Stimulated activated naive CD8-positive, alpha-beta T cell treated with anti-CD3 and anti-CD28 coated beads, Interleukin-15, amount 100 ng/mL, for 72 hours (primary cell): Measurements from ENCODE around the gene RYK.

Experiments
- ATAC-seq: fragments of 150-1000 bp; cut with Tn5 transposase; 2 replicates; pipeline ENCODE4 v1.10.0; 2021; ENCODE audit warnings: mild to moderate bottlenecking, moderate library complexity
- DNase-seq, 2 donors: peaks; one replicate each; pipeline ENCODE4 v3.0.0; 2021 to 2022
- H3K27ac Mint-ChIP-seq, 2 donors: one replicate each; pipeline ENCODE4 v1.8.0; 2022; ENCODE audit warnings: mild to moderate bottlenecking in 2 of 2, mixed read lengths in 2 of 2, moderate library complexity in 2 of 2
- H3K27me3 Mint-ChIP-seq: one replicate; pipeline ENCODE4 v1.8.0; 2022; ENCODE audit warnings: mixed read lengths
- H3K4me1 Mint-ChIP-seq: one replicate; pipeline ENCODE4 v1.8.0; 2022; ENCODE audit warnings: mild to moderate bottlenecking, mixed read lengths
- H3K4me3 Mint-ChIP-seq, 2 donors: one replicate each; pipeline ENCODE4 v1.8.0; 2022; ENCODE audit warnings: mild to moderate bottlenecking in 2 of 2, mixed read lengths in 2 of 2, moderate library complexity in 1 of 2
- H3K9me3 Mint-ChIP-seq, 2 donors: one replicate each; pipeline ENCODE4 v1.8.0; 2022; ENCODE audit warnings: mixed read lengths in 2 of 2

Gene RYK

DNA sequence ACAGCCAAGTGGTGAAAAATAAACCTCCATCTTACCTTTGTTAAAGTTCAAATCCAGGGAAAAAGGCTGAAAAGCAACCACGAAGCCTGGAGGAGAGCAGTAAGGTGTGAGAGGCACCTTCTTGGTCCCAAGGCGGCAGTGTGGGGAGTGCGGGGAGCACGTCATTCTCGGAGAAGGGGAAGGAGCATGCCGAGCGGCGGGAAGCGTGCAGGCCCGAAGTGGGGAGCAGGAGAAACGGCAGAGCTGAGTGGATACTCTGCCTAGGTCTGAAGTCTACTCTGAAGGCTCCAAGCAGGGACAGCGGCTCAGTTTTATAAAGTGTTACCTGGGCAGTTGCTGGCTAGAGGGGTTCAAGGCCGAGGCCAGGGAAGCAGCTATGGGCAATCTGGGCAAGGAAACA, 96.9 kb downstream of the RYK start:
- ATAC-seq: no peak
- H3K4me3 Mint-ChIP-seq: no peak overlapping the region
- H3K27ac Mint-ChIP-seq: no peak overlapping the region
- no peaks in the 10 kb centered on the region for H3K27me3 Mint-ChIP-seq
- no peak for DNase-seq
- no peaks in the 10 kb centered on the region for H3K4me1 Mint-ChIP-seq
- no peaks in the 10 kb centered on the region for H3K9me3 Mint-ChIP-seq

- no peak for DNase-seq
- Mint-ChIP-seq H3K9me3 (no peaks in the 10 kb centered on the region), H3K27ac (no peak overlapping the region), H3K27me3 (no peaks in the 10 kb centered on the region), H3K4me3 (no peak overlapping the region), H3K4me1 (no peaks in the 10 kb centered on the region)
- no peak for ATAC-seq
Observed at GRCh38 chr3:134150476-134150875, 100.2 kb downstream of the RYK start.

DNA sequence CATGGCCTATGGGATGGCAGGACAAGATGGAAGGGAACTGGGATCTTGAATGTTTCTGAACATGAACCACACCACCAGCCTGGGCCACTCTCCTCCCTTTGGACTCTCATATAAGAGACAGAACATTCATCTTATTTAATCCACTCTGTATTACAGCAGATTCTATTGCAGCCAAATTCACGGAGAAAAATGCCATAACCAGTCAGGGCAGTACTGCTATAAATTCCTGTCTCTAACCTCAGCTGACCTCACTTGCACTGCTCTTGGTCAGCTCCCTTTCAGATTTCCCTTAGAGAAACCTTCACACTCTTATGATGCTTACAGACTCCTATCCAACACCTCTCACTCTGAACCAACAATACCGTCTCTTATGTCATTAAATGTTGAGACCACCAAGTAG, 101.4 kb downstream of the RYK start:
- Mint-ChIP-seq H3K4me3 (no peak overlapping the region), H3K27ac (no peak overlapping the region), H3K4me1 (no peaks in the 10 kb centered on the region), H3K9me3 (no peaks in the 10 kb centered on the region), H3K27me3 (no peaks in the 10 kb centered on the region)
- DNase-seq: no peak
- no peak for ATAC-seq

GRCh38 chr3:134148534-134148933, 102.1 kb downstream of the RYK start:
- no peak overlapping the region for H3K4me3 Mint-ChIP-seq
- H3K4me1 Mint-ChIP-seq: no peaks in the 10 kb centered on the region
- H3K27me3 Mint-ChIP-seq: no peaks in the 10 kb centered on the region
- H3K27ac Mint-ChIP-seq: no peak overlapping the region
- no peaks in the 10 kb centered on the region for H3K9me3 Mint-ChIP-seq
- DNase-seq: no peak
- no peak for ATAC-seq

- Mint-ChIP-seq H3K27me3 (no peaks in the 10 kb centered on the region), H3K4me3 (no peak overlapping the region), H3K4me1 (no peaks in the 10 kb centered on the region), H3K27ac (peak overlapping the region in 1 of 2 donors; percentile 46), H3K9me3 (no peaks in the 10 kb centered on the region)
- no peak for ATAC-seq
- DNase-seq: no peak
Observed at GRCh38 chr3:134147411-134147810, 103.2 kb downstream of the RYK start.

DNA sequence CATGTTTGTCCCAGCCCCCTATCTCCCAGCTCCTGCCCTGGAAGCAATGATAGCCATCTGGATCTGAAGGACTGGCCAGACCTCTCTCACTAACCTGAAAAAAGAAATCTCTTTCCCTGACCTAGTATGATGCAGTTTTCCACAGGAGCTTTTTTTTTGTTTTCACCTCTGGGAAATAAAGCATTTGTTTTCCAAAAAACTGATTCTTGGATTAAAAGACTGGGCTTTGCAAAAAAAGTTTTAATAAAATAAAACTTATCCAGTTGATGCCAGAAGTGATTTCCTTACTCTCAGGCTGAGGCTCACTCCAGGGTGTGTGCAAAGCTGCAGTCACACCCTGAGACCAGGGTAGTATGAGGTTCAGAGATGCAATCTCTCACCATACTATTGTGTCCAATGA, 104.0 kb downstream of the RYK start:
- no peak for ATAC-seq
- H3K4me3 Mint-ChIP-seq: no peak overlapping the region
- peaks cover 0 to 7% of the 10 kb centered on the region in 2 donors for H3K9me3 Mint-ChIP-seq

DNA sequence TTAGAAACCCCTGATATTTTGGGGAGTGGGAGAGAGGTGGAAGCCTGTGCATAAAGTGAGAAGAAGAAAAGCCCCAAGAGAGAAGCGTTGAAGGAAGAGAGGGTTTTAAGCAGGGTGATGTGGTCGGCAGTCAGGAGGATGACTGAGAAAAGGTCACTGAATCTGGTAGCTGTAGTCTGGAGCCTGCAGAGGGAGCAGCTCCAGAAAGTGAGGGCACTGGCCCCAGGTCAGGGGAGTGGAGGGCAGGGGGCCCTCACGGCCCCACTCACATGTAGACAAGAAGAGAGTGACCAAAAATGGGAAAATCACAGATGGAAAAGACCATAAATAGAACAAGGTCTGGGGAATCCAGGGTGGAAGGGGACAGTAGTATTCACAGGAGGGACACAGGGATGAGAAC, 105.5 kb downstream of the RYK start:
- peak overlapping the region; percentile 49 to 55 for H3K27ac Mint-ChIP-seq

More for the DNA sequence above, 104.0 kb downstream of the RYK start:
- no peaks in the 10 kb centered on the region for H3K4me1 Mint-ChIP-seq
- DNase-seq: no peak
- no peaks in the 10 kb centered on the region for H3K27me3 Mint-ChIP-seq
- H3K27ac Mint-ChIP-seq: no peak overlapping the region

DNA sequence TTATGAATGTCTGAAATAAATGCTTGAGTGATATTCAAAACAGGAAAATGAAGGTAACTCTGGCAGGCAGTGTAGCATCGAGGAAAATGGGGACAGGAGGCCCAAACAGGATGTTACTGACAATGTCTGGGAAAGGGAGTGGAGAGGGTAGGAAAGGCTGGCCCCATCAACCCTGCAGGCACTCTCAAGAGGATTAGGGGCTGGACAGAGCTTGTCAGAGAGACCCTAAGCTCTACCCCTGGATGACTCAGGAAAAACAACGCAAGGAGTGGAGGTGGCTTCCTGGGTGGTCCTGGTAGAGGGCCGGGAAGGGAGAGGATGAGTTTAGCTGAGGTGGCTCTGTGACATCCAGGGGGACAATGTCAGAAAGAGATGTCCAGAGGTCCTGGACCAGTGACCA, 106.0 kb downstream of the RYK start:
- Mint-ChIP-seq H3K27ac (peak overlapping the region; percentile 2 to 49), H3K4me3 (no peak overlapping the region), H3K4me1 (no peaks in the 10 kb centered on the region), H3K27me3 (no peaks in the 10 kb centered on the region), H3K9me3 (peaks cover 6 to 18% of the 10 kb centered on the region in 2 donors)
- DNase-seq (no peak), ATAC-seq (no peak)

More for the DNA sequence above, 105.5 kb downstream of the RYK start:
- no peaks in the 10 kb centered on the region for H3K27me3 Mint-ChIP-seq
- no peak for ATAC-seq
- peaks cover 6 to 18% of the 10 kb centered on the region in 2 donors for H3K9me3 Mint-ChIP-seq
- H3K4me3 Mint-ChIP-seq: no peak overlapping the region
- no peak for DNase-seq
- H3K4me1 Mint-ChIP-seq: no peaks in the 10 kb centered on the region

DNA sequence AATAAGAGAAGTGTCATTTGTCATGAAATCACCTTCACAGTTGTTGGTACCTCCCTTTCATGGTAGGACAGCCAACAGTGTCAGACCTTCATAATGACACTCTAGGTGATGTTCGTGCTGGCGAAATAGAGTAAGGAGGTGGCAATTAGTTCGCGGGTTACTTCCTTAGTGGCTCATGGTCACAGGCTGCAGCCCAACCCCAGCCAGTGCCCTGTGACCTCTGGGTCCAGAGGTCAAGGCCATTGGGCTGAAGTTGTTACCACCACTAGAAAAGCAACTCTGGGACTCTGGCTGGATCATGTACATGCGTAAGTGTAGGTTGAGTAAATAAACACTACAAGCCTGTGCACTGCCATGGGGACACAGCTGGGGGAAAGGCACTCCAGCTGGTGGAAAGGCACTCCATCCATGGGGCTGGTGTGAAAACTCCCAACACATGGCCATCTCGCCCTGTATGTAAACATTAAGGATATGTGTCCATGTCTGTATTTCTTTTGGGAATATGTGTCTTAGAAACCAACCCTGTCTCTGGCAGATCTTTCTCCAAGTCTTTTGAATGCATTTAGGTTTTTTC, 106.7 kb downstream of the RYK start:
- H3K4me3 Mint-ChIP-seq: no peak overlapping the region
- DNase-seq: no peak
- peaks cover 9 to 19% of the 10 kb centered on the region in 2 donors for H3K9me3 Mint-ChIP-seq
- no peak for ATAC-seq
- no peaks in the 10 kb centered on the region for H3K4me1 Mint-ChIP-seq
- no peaks in the 10 kb centered on the region for H3K27me3 Mint-ChIP-seq
- H3K27ac Mint-ChIP-seq: no peak overlapping the region

DNA sequence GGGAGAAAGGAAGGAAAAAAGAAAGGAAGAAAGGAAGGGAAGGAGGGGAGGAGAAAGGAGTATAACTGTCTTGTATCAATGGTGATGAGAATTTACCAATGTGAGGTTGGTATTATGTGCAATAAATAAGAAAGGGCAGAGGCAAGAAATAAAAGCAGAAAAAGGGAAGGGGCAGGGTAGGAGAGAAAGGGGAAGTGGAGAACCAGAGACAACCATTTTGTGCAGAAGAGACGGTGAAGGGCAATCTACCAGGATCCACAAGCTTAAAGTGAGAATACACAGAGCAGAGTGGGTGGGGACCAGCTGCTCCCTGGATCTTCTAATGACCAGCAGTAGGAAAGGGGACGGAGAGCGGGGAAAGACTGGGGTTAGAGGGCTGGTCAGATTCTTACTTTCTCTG, 114.1 kb downstream of the RYK start:
- ATAC-seq: no peak
- H3K4me1 Mint-ChIP-seq: no peaks in the 10 kb centered on the region
- no peak for DNase-seq
- no peaks in the 10 kb centered on the region for H3K27me3 Mint-ChIP-seq
- H3K4me3 Mint-ChIP-seq: no peak overlapping the region
- peak overlapping the region in 1 of 2 donors; percentile 16 for H3K27ac Mint-ChIP-seq
- H3K9me3 Mint-ChIP-seq: peaks cover 20 to 44% of the 10 kb centered on the region in 2 donors

DNA sequence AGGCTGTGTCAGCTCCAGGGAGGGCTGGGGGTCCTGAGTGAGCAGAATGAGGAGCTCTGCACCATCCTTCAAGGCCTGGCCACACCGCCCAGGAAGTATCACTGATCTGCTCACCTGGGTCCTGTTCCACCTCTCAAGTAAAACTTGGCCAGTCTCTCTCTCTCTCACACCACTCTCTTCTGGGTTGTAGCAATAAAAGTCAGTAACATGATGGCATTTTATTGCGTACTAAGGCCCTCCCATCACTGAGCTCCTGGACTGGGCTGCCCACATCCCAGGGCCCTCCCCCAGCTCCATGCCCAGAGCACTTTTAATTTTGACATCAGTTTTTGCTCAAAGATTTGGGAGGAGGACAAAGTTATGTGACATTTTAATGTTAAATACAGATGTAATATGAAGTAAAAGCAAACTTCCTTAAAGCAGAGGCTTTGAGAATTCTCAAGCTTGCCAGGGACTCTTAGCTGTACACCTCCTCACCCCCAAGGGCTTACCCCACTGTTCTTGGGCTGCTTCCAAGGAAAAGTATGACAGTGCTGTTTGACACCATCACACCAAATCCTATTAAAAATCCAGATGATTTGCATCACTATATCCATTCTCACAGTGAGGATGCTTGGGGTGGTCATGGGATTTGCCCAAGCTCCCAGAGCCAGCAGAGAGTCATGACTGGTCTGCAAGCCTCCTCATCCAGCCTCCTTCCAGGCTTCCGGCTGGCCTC, 115.8 kb downstream of the RYK start:
- no peak overlapping the region for H3K27ac Mint-ChIP-seq
- H3K4me3 Mint-ChIP-seq: no peak overlapping the region
- no peak for DNase-seq
- no peaks in the 10 kb centered on the region for H3K4me1 Mint-ChIP-seq
- ATAC-seq: no peak
- H3K27me3 Mint-ChIP-seq: no peaks in the 10 kb centered on the region
- H3K9me3 Mint-ChIP-seq: peaks cover 22 to 45% of the 10 kb centered on the region in 2 donors

- H3K4me3 Mint-ChIP-seq: no peak overlapping the region
Observed at GRCh38 chr3:134134240-134134639, 116.4 kb downstream of the RYK start.

DNA sequence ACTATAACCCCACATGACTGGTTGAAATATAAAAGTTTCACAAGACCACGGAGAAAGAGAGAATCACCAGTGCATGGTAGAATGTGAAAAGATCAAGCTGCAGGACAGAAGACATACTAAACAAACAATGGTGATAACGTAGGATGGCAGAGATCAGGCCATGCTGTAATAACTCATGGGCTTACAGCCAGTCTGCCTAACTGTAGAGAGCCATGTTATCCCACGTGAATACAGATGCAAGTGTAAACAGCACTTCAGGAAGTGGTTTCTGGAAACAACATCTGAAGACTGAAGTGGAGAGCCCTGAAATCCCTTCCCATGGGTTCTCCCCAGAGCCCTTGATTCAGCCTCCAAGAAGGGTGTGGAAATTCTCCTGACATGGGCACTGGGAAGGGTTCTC, 117.7 kb downstream of the RYK start:
- H3K4me3 Mint-ChIP-seq: no peak overlapping the region
- DNase-seq: no peak
- no peaks in the 10 kb centered on the region for H3K4me1 Mint-ChIP-seq
- H3K27ac Mint-ChIP-seq: no peak overlapping the region
- H3K9me3 Mint-ChIP-seq: peaks cover 18 to 35% of the 10 kb centered on the region in 2 donors
- ATAC-seq: no peak
- no peaks in the 10 kb centered on the region for H3K27me3 Mint-ChIP-seq

More at GRCh38 chr3:134134240-134134639, 116.4 kb downstream of the RYK start:
- no peak for ATAC-seq
- Mint-ChIP-seq H3K4me1 (no peaks in the 10 kb centered on the region), H3K9me3 (peaks cover 22 to 45% of the 10 kb centered on the region in 2 donors), H3K27me3 (no peaks in the 10 kb centered on the region), H3K27ac (no peak overlapping the region)
- DNase-seq: no peak

DNA sequence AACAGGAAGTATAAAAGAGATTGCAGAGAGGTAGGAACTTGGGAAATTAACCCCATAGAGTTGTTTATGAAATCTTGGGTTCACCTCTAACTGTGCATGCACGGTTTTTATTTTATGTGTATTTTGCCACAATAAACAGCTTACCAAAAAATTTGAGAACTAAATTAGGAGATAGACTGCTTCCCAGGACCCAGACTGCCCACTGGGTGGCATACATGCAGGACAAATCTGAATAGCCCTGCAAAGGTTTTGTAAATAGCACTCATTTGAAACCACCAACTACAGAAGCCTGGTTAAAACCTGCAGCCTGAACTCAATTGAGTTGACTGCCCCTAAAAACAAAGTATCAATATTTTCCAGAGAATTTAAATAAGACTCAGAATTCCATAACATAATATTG, 124.5 kb downstream of the RYK start:
- ATAC-seq (no peak), DNase-seq (no peak)
- Mint-ChIP-seq H3K4me1 (no peaks in the 10 kb centered on the region), H3K9me3 (peaks cover 29 to 38% of the 10 kb centered on the region in 2 donors), H3K27ac (no peak overlapping the region), H3K4me3 (no peak overlapping the region), H3K27me3 (no peaks in the 10 kb centered on the region)

DNA sequence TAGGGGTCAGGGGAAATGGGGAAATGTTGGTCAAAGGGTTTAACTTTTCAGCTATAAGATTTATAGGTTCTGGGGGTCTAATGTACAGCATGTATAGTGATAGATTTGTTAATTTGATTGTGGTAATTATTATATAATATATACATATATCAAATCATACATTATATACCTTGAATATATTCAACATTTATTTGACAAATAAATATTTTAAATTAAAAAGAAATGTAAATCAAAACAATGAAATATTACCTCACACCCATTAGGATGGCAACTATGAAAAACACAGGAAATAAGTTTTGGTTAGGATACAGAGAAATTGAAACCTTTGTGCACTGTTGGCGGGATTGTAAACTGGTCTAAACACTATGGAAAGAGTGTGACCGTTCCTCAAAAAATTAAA, 135.9 kb downstream of the RYK start:
- DNase-seq: no peak
- H3K27ac Mint-ChIP-seq: no peak overlapping the region
- no peaks in the 10 kb centered on the region for H3K4me1 Mint-ChIP-seq
- H3K9me3 Mint-ChIP-seq: peaks cover 24 to 36% of the 10 kb centered on the region in 2 donors
- ATAC-seq: no peak
- no peaks in the 10 kb centered on the region for H3K27me3 Mint-ChIP-seq
- H3K4me3 Mint-ChIP-seq: no peak overlapping the region

- ATAC-seq (no peak), DNase-seq (no peak)
- no peak overlapping the region for H3K4me3 Mint-ChIP-seq
- peaks cover 5 to 14% of the 10 kb centered on the region in 2 donors for H3K9me3 Mint-ChIP-seq
- H3K27me3 Mint-ChIP-seq: no peaks in the 10 kb centered on the region
- no peaks in the 10 kb centered on the region for H3K4me1 Mint-ChIP-seq
- no peak overlapping the region for H3K27ac Mint-ChIP-seq
Observed at GRCh38 chr3:134111616-134112015, 139.0 kb downstream of the RYK start.

- H3K27ac Mint-ChIP-seq: no peak overlapping the region
- no peak overlapping the region for H3K4me3 Mint-ChIP-seq
- H3K9me3 Mint-ChIP-seq: peaks cover 5 to 14% of the 10 kb centered on the region in 2 donors
- ATAC-seq: no peak
- no peaks in the 10 kb centered on the region for H3K27me3 Mint-ChIP-seq
- no peak for DNase-seq
- no peaks in the 10 kb centered on the region for H3K4me1 Mint-ChIP-seq
Observed at GRCh38 chr3:134110963-134111362, 139.7 kb downstream of the RYK start.
